Measurements from ENCODE around the gene HLA-G. TPM values are rescaled to one million over a fixed set of nuclear protein-coding genes. Genes with fewer than 3 reads are reported as not detected.
"Not testable (repeated sequence)": the region's sequence is repeated elsewhere in the genome, so short reads cannot be mapped to it uniquely, and the experiment has no call there.

HLA-G gene
- total RNA-seq (not detected), polyA plus RNA-seq (not detected)

- 5% methylated on average over 75 of the region's 75 CpGs for WGBS
- peaks cover 2% of the 10 kb centered on the region for H3K4me1 ChIP-seq (ENCODE audit: insufficient read depth)
- DNase-seq (ENCODE audit: extremely low spot score) = no peak
- peak within 1 kb of the TSS; percentile 29 for H3K4me3 ChIP-seq (ENCODE audit: low read depth, low read length)
- no peak within 1 kb of the TSS for H3K27ac ChIP-seq (ENCODE audit: low read depth)
- H3K36me3 ChIP-seq (ENCODE audit: insufficient read depth) = no peaks in the 10 kb centered on the region
Observed at GRCh38 chr6:29827579-29828470, at the start of gene HLA-G. HLA-G (plus strand) TSS chr6:29827825; CDS start chr6:29827845, 20 bp downstream.

GRCh38 chr6:29780019-29780698 is 47.5 kb upstream of the HLA-G start:
- H3K4me3 ChIP-seq (ENCODE audit: low read depth, low read length); H3K4me1 ChIP-seq (ENCODE audit: insufficient read depth); DNase-seq (ENCODE audit: extremely low spot score); H3K27ac ChIP-seq (ENCODE audit: low read depth); H3K36me3 ChIP-seq (ENCODE audit: insufficient read depth): not testable (repeated sequence)
- 65% methylated on average over 13 of the region's 13 CpGs for WGBS

- WGBS = 97% methylated on average over 1 of the region's 1 CpG
- no peak for DNase-seq (ENCODE audit: extremely low spot score)
- H3K27ac ChIP-seq (ENCODE audit: low read depth) = no peak overlapping the region
- no peaks in the 10 kb centered on the region for H3K36me3 ChIP-seq (ENCODE audit: insufficient read depth)
- no peaks in the 10 kb centered on the region for H3K4me1 ChIP-seq (ENCODE audit: insufficient read depth)
- no peak overlapping the region for H3K4me3 ChIP-seq (ENCODE audit: low read depth, low read length)
Observed at GRCh38 chr6:29789176-29789575, 38.4 kb upstream of the HLA-G start.

GRCh38 chr6:29790626-29791025 is 37.0 kb upstream of the HLA-G start:
- Histone ChIP-seq H3K36me3 (ENCODE audit: insufficient read depth) (no peaks in the 10 kb centered on the region), H3K4me3 (ENCODE audit: low read depth, low read length) (no peak overlapping the region), H3K4me1 (ENCODE audit: insufficient read depth) (no peaks in the 10 kb centered on the region), H3K27ac (ENCODE audit: low read depth) (no peak overlapping the region)
- DNase-seq (ENCODE audit: extremely low spot score) = no peak
- WGBS = 69% methylated on average over 3 of the region's 3 CpGs

- no peak for DNase-seq (ENCODE audit: extremely low spot score)
- Histone ChIP-seq H3K27ac (ENCODE audit: low read depth) (no peak overlapping the region), H3K4me3 (ENCODE audit: low read depth, low read length) (no peak overlapping the region), H3K4me1 (ENCODE audit: insufficient read depth) (no peaks in the 10 kb centered on the region), H3K36me3 (ENCODE audit: insufficient read depth) (no peaks in the 10 kb centered on the region)
- 55% methylated on average over 3 of the region's 3 CpGs for WGBS
Observed at GRCh38 chr6:29791162-29791561, 36.5 kb upstream of the HLA-G start.

- Histone ChIP-seq H3K36me3 (ENCODE audit: insufficient read depth) (no peaks in the 10 kb centered on the region), H3K4me1 (ENCODE audit: insufficient read depth) (no peaks in the 10 kb centered on the region), H3K4me3 (ENCODE audit: low read depth, low read length) (peak overlapping the region; percentile 49), H3K27ac (ENCODE audit: low read depth) (no peak overlapping the region)
- 49% methylated on average over 12 of the region's 12 CpGs for WGBS
- DNase-seq (ENCODE audit: extremely low spot score) = no peak
Observed at GRCh38 chr6:29791786-29792122, 35.9 kb upstream of the HLA-G start.

- WGBS = 2% methylated on average over 79 of the region's 79 CpGs
Observed at GRCh38 chr6:29792123-29793035, 35.2 kb upstream of the HLA-G start.

GRCh38 chr6:29793036-29793356 is 34.6 kb upstream of the HLA-G start:
- DNase-seq (ENCODE audit: extremely low spot score) = no peak
- Histone ChIP-seq H3K4me3 (ENCODE audit: low read depth, low read length) (peak overlapping the region; percentile 49), H3K27ac (ENCODE audit: low read depth) (no peak overlapping the region), H3K36me3 (ENCODE audit: insufficient read depth) (no peaks in the 10 kb centered on the region), H3K4me1 (ENCODE audit: insufficient read depth) (no peaks in the 10 kb centered on the region)
- WGBS = 30% methylated on average over 11 of the region's 11 CpGs

More at GRCh38 chr6:29792123-29793035, 35.2 kb upstream of the HLA-G start:
- Histone ChIP-seq H3K27ac (ENCODE audit: low read depth) (peak overlapping the region; percentile 61), H3K4me3 (ENCODE audit: low read depth, low read length) (peak overlapping the region; percentile 49), H3K36me3 (ENCODE audit: insufficient read depth) (no peaks in the 10 kb centered on the region), H3K4me1 (ENCODE audit: insufficient read depth) (no peaks in the 10 kb centered on the region)
- DNase-seq (ENCODE audit: extremely low spot score) = no peak

GRCh38 chr6:29793796-29794195 is 33.8 kb upstream of the HLA-G start:
- Histone ChIP-seq H3K27ac (ENCODE audit: low read depth) (no peak overlapping the region), H3K4me3 (ENCODE audit: low read depth, low read length) (no peak overlapping the region), H3K4me1 (ENCODE audit: insufficient read depth) (no peaks in the 10 kb centered on the region), H3K36me3 (ENCODE audit: insufficient read depth) (no peaks in the 10 kb centered on the region)
- WGBS = 58% methylated on average over 3 of the region's 3 CpGs
- DNase-seq (ENCODE audit: extremely low spot score) = no peak

- 49% methylated on average over 2 of the region's 2 CpGs for WGBS
- H3K4me1 ChIP-seq (ENCODE audit: insufficient read depth) = no peaks in the 10 kb centered on the region
- H3K4me3 ChIP-seq (ENCODE audit: low read depth, low read length) = no peak overlapping the region
- H3K36me3 ChIP-seq (ENCODE audit: insufficient read depth) = no peaks in the 10 kb centered on the region
- H3K27ac ChIP-seq (ENCODE audit: low read depth) = no peak overlapping the region
- no peak for DNase-seq (ENCODE audit: extremely low spot score)
Observed at GRCh38 chr6:29796026-29796425, 31.6 kb upstream of the HLA-G start.

- no peak for DNase-seq (ENCODE audit: extremely low spot score)
- Histone ChIP-seq H3K27ac (ENCODE audit: low read depth) (no peak overlapping the region), H3K4me1 (ENCODE audit: insufficient read depth) (no peaks in the 10 kb centered on the region), H3K4me3 (ENCODE audit: low read depth, low read length) (no peak overlapping the region), H3K36me3 (ENCODE audit: insufficient read depth) (no peaks in the 10 kb centered on the region)
- 31% methylated on average over 2 of the region's 2 CpGs for WGBS
Observed at GRCh38 chr6:29797135-29797534, 30.5 kb upstream of the HLA-G start.

GRCh38 chr6:29797966-29798365 is 29.7 kb upstream of the HLA-G start:
- 84% methylated on average over 5 of the region's 5 CpGs for WGBS
- DNase-seq (ENCODE audit: extremely low spot score) = no peak
- H3K27ac ChIP-seq (ENCODE audit: low read depth) = no peak overlapping the region
- no peaks in the 10 kb centered on the region for H3K4me1 ChIP-seq (ENCODE audit: insufficient read depth)
- H3K4me3 ChIP-seq (ENCODE audit: low read depth, low read length) = no peak overlapping the region
- H3K36me3 ChIP-seq (ENCODE audit: insufficient read depth) = no peaks in the 10 kb centered on the region

- 83% methylated on average over 24 of the region's 24 CpGs for WGBS
- no peaks in the 10 kb centered on the region for H3K36me3 ChIP-seq (ENCODE audit: insufficient read depth)
- no peak for DNase-seq (ENCODE audit: extremely low spot score)
- no peak overlapping the region for H3K4me3 ChIP-seq (ENCODE audit: low read depth, low read length)
- H3K27ac ChIP-seq (ENCODE audit: low read depth) = no peak overlapping the region
- no peaks in the 10 kb centered on the region for H3K4me1 ChIP-seq (ENCODE audit: insufficient read depth)
Observed at GRCh38 chr6:29800254-29800653, 27.4 kb upstream of the HLA-G start.
